ENCODE results near the gene ITFG2.

DNA sequence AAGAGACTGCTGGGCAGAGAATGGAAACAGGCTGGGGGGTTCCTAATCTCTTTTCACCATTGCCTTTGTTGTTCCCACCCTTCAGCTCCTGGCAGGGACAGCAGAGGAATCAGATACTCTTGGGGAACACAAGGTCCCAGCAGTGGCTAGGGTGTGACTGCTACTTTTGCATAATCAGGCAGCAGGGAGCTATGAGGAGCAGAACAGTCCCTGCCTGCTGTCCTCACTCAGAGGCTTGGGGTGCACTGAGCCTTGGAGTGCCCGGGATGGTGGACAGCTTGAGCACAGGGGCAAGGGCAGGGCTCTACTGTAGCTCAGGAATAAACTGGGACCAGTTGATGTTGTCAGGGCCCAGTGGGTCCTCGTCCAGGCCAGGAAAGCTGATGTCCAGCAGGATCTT is 45.9 kb downstream of the ITFG2 start:
- TF ChIP-seq, protein P1, sequence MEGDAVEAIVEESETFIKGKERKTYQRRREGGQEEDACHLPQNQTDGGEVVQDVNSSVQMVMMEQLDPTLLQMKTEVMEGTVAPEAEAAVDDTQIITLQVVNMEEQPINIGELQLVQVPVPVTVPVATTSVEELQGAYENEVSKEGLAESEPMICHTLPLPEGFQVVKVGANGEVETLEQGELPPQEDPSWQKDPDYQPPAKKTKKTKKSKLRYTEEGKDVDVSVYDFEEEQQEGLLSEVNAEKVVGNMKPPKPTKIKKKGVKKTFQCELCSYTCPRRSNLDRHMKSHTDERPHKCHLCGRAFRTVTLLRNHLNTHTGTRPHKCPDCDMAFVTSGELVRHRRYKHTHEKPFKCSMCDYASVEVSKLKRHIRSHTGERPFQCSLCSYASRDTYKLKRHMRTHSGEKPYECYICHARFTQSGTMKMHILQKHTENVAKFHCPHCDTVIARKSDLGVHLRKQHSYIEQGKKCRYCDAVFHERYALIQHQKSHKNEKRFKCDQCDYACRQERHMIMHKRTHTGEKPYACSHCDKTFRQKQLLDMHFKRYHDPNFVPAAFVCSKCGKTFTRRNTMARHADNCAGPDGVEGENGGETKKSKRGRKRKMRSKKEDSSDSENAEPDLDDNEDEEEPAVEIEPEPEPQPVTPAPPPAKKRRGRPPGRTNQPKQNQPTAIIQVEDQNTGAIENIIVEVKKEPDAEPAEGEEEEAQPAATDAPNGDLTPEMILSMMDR (conservative IDR thresholded peaks at IDR 0.05; ENCODE audit: low read depth in 2 of 2), result no peak
- TF ChIP-seq POLR2AphosphoS5 (IDR thresholded peaks at IDR 0.05; ENCODE audit: low read depth), result no peak; the same call in 1 of the 2 replicates
- no peak for TF ChIP-seq CREB1 (CRISPR knock-in tag; IDR thresholded peaks at IDR 0.05; ENCODE audit: low read depth)
- no peak for TF ChIP-seq JUNB (IDR thresholded peaks at IDR 0.05; ENCODE audit: unreplicated experiment)
- TF ChIP-seq EZH2 (IDR thresholded peaks at IDR 0.05; ENCODE audit: low read depth, unreplicated experiment), result no peak
- TF ChIP-seq ZNF331 (CRISPR knock-in tag; IDR thresholded peaks at IDR 0.05; ENCODE audit: low read depth), result no peak
- TF ChIP-seq REST (IDR thresholded peaks at IDR 0.05; ENCODE audit: unreplicated experiment), result no peak
- TF ChIP-seq EZH2phosphoT487 (IDR thresholded peaks at IDR 0.05; ENCODE audit: unreplicated experiment), result no peak

Measured in GM23338 (cell line).